IMR-90 (cell line): Measurements from ENCODE around the gene AATF. TPM values are rescaled to one million over a fixed set of nuclear protein-coding genes. Genes with fewer than 3 reads are reported as not detected.

Experiments used
- ATAC-seq: fragments of 200-7000 bp; cut with Tn5 transposase; 2 replicates; pipeline ENCODE4 v1.9.1; 2020; ENCODE audit warnings: low read depth, mild to moderate bottlenecking, moderate library complexity
- BruUV-seq: library from RNA; stranded (reverse); fragments of 400-500 nt; replicated peaks from 2 replicates; lab custom pipeline; 2021; lab: Mats Ljungman, UMichigan
- CTCF ChIA-PET: fragments of 300-600 bp; formaldehyde crosslinking; extraction: SDS; loops from one replicate; lab custom pipeline; 2021; ENCODE audit warnings: antibody characterized with exemption; lab: Yijun Ruan, JAX
- POLR2A ChIA-PET: fragments of 300-600 bp; sonication (Branson Sonifier 250); formaldehyde crosslinking; loops from one replicate; lab custom pipeline; 2022; ENCODE audit warnings: antibody characterized with exemption; ENCODE audit not compliant: unreplicated experiment; lab: Charles Lee
- DNase-seq: peaks from one replicate; pipeline ENCODE4 v3.0.0; 2013
- H2AFZ ChIP-seq: replicated peaks from 2 replicates; pipeline ENCODE3; 2013; ENCODE audit warnings: low read length, mild to moderate bottlenecking; ENCODE audit not compliant: poor library complexity
- H2AK5ac ChIP-seq: 2 replicates; pipeline ENCODE4 v1.6.1; 2013; ENCODE audit warnings: low read depth, low read length, inconsistent platforms
- H2AK9ac ChIP-seq: replicated peaks from 2 replicates; pipeline ENCODE3; 2013; ENCODE audit warnings: mild to moderate bottlenecking, low read depth, low read length, moderate library complexity; ENCODE audit not compliant: poor library complexity
- H2BK120ac ChIP-seq: 2 replicates; pipeline ENCODE4 v1.6.1; 2013; ENCODE audit warnings: low read depth, low read length, inconsistent platforms
- H2BK15ac ChIP-seq: 3 replicates; pipeline ENCODE4 v1.6.1; 2013; ENCODE audit warnings: low read depth, low read length, inconsistent platforms
- H2BK20ac ChIP-seq: 2 replicates; pipeline ENCODE4 v1.6.1; 2013; ENCODE audit warnings: low read depth, mild to moderate bottlenecking, inconsistent platforms, low read length, moderate library complexity
- H2BK5ac ChIP-seq: 2 replicates; pipeline ENCODE4 v1.6.1; 2013; ENCODE audit warnings: mild to moderate bottlenecking, low read depth, low read length, inconsistent platforms; ENCODE audit not compliant: poor library complexity, severe bottlenecking
- H3K14ac ChIP-seq: replicated peaks from 2 replicates; pipeline ENCODE4 v1.6.1; 2013; ENCODE audit warnings: low read depth, low read length, inconsistent platforms
- H3K18ac ChIP-seq: 2 replicates; pipeline ENCODE4 v1.6.1; 2013; ENCODE audit warnings: low read depth, low read length, control low read depth
- H3K23ac ChIP-seq: 2 replicates; pipeline ENCODE4 v1.6.1; 2013; ENCODE audit warnings: low read depth, low read length, inconsistent platforms
- H3K27ac ChIP-seq: 2 replicates; pipeline ENCODE4 v1.5.1; 2013; ENCODE audit warnings: mild to moderate bottlenecking, control low read depth, low read length; ENCODE audit not compliant: insufficient read depth
- H3K27me3 ChIP-seq: 2 replicates; pipeline ENCODE4 v1.6.1; 2013; ENCODE audit warnings: low read length; ENCODE audit not compliant: control insufficient read depth, insufficient read depth
- H3K36me3 ChIP-seq: 2 replicates; pipeline ENCODE4 v1.6.1; 2013; ENCODE audit warnings: low read length, mixed read lengths; ENCODE audit not compliant: control insufficient read depth, insufficient read depth
- H3K4ac ChIP-seq: 2 replicates; pipeline ENCODE4 v1.6.1; 2013; ENCODE audit warnings: low read depth, low read length, inconsistent platforms
- H3K4me1 ChIP-seq: 2 replicates; pipeline ENCODE4 v1.6.1; 2013; ENCODE audit warnings: low read length, mixed read lengths; ENCODE audit not compliant: control insufficient read depth, insufficient read depth
- H3K4me2 ChIP-seq: 2 replicates; pipeline ENCODE4 v1.6.1; 2013; ENCODE audit warnings: low read depth, mild to moderate bottlenecking, control low read depth, low read length, moderate library complexity
- H3K4me3 ChIP-seq: 2 replicates; pipeline ENCODE4 v1.5.1; 2013; ENCODE audit warnings: low read depth, mild to moderate bottlenecking, control low read depth, low read length, moderate library complexity; ENCODE audit not compliant: insufficient read depth
- H3K56ac ChIP-seq: 2 replicates; pipeline ENCODE4 v1.6.1; 2013; ENCODE audit warnings: low read length, inconsistent platforms; ENCODE audit not compliant: insufficient read depth; ENCODE audit errors: extremely low read depth
- H3K79me1 ChIP-seq, 2 experiments: 2 replicates each; pipeline ENCODE4 v1.6.1; 2013; ENCODE audit warnings: low read length in 2 of 2, inconsistent platforms in 1 of 2, low read depth in 1 of 2
- H3K9ac ChIP-seq: 2 replicates; pipeline ENCODE4 v1.6.1; 2013; ENCODE audit warnings: low read depth, low read length, control low read depth
- H3K9me1 ChIP-seq: 2 replicates; pipeline ENCODE4 v1.6.1; 2013; ENCODE audit warnings: low read length, inconsistent platforms; ENCODE audit not compliant: insufficient read depth
- H3K9me3 ChIP-seq: 2 replicates; pipeline ENCODE4 v1.6.1; 2013; ENCODE audit warnings: low read length; ENCODE audit not compliant: control insufficient read depth, insufficient read depth
- H4K20me1 ChIP-seq: 2 replicates; pipeline ENCODE4 v1.6.1; 2013; ENCODE audit warnings: low read length, inconsistent platforms; ENCODE audit not compliant: insufficient read depth
- H4K5ac ChIP-seq: 2 replicates; pipeline ENCODE4 v1.6.1; 2013; ENCODE audit warnings: mild to moderate bottlenecking, low read depth, low read length, control low read depth
- H4K8ac ChIP-seq, 2 experiments: 2 replicates each; pipeline ENCODE4 v1.6.1; 2013; ENCODE audit warnings: low read depth in 2 of 2, low read length in 2 of 2, control low read depth in 1 of 2, inconsistent platforms in 1 of 2
- H4K91ac ChIP-seq: 2 replicates; pipeline ENCODE4 v1.6.1; 2013; ENCODE audit warnings: low read depth, low read length, inconsistent platforms; ENCODE audit not compliant: insufficient read depth
- BHLHE40 ChIP-seq: fragments of 150-350 bp; IDR thresholded peaks from 2 replicates; pipeline ENCODE4 v1.6.1; 2016; ENCODE audit warnings: mild to moderate bottlenecking, low read depth, low read length
- CEBPB ChIP-seq: IDR thresholded peaks from 2 replicates; pipeline ENCODE4 v1.6.1; 2012; ENCODE audit warnings: low read depth, low read length, improper control_type of control experiment
- CHD1 ChIP-seq: IDR thresholded peaks from 2 replicates; pipeline ENCODE4 v1.6.1; 2012; ENCODE audit warnings: low read depth, low read length, improper control_type of control experiment
- FOS ChIP-seq: fragments of 150-350 bp; IDR thresholded peaks from 2 replicates; pipeline ENCODE4 v1.6.1; 2016; ENCODE audit warnings: low read depth, low read length
- MAFK ChIP-seq: IDR thresholded peaks from 2 replicates; pipeline ENCODE4 v1.6.1; 2012; ENCODE audit warnings: low read depth, low read length, improper control_type of control experiment
- MAZ ChIP-seq: IDR thresholded peaks from 2 replicates; pipeline ENCODE4 v1.6.1; 2012; ENCODE audit warnings: low read depth, mild to moderate bottlenecking, low read length, improper control_type of control experiment, moderate library complexity, borderline replicate concordance
- MXI1 ChIP-seq: IDR thresholded peaks from 2 replicates; pipeline ENCODE4 v1.6.1; 2012; ENCODE audit warnings: low read depth, mild to moderate bottlenecking, low read length, moderate library complexity, borderline replicate concordance
- NFE2L2 ChIP-seq: fragments of 150-350 bp; IDR thresholded peaks from 2 replicates; pipeline ENCODE4 v1.6.1; 2016; ENCODE audit warnings: low read depth, mild to moderate bottlenecking, low read length
- POLR2A ChIP-seq: IDR thresholded peaks from 2 replicates; pipeline ENCODE4 v1.6.1; 2012; ENCODE audit warnings: mild to moderate bottlenecking, low read depth, low read length
- RAD21 ChIP-seq: IDR thresholded peaks from 2 replicates; pipeline ENCODE4 v1.6.1; 2012; ENCODE audit warnings: low read length, improper control_type of control experiment
- RCOR1 ChIP-seq: IDR thresholded peaks from 2 replicates; pipeline ENCODE4 v1.6.1; 2012; ENCODE audit warnings: mild to moderate bottlenecking, low read length, improper control_type of control experiment; ENCODE audit not compliant: insufficient replicate concordance
- RFX5 ChIP-seq: IDR thresholded peaks from 2 replicates; pipeline ENCODE4 v1.8.0; 2012; ENCODE audit warnings: low read depth, mild to moderate bottlenecking, low read length, moderate library complexity
- SMC3 ChIP-seq: fragments of 150-350 bp; IDR thresholded peaks from 2 replicates; pipeline ENCODE4 v1.6.1; 2016; ENCODE audit warnings: low read depth, mild to moderate bottlenecking, antibody characterized with exemption, low read length, moderate library complexity
- WGBS, 2 experiments: methylation state at CpG; one replicate each; pipeline versions ENCODE4 v1.1.5 to v1.1.7; 2013; ENCODE audit warnings: missing lambda C conversion rate in 2 of 2; ENCODE audit not compliant: insufficient read length in 1 of 2; ENCODE audit errors: extremely low coverage in 2 of 2; 5-methylcytosine and 5-hydroxymethylcytosine counted together
- dilution Hi-C: fragments of 300-500 bp; cut with HindIII; formaldehyde crosslinking; loops from one replicate; pipeline ENCODE4 v1.14.3; 2018; ENCODE audit warnings: low sequenced_read_pairs; ENCODE audit not compliant: unreplicated experiment
- in situ Hi-C: fragments of 300-500 bp; cut with MboI; formaldehyde crosslinking; loops from 3 replicates; pipeline ENCODE4 v1.14.3; 2019; ENCODE audit warnings: low sequenced_read_pairs, inconsistent platforms, mixed read lengths
- intact Hi-C: fragments of 100-400 bp; cut with micrococcal nuclease; formaldehyde crosslinking; loops from 2 replicates; pipeline ENCODE4 v1.10.0; 2022
- polyA plus RNA-seq, 3 experiments: library from polyadenylated mRNA; depleted of rRNA; stranded (reverse); fragments of >200 nt; gene quantifications; 2 replicates each; pipeline ENCODE4 v1.2.3, GENCODE V29; 2012; ENCODE audit warnings: low replicate concordance in 1 of 3
- total RNA-seq: library from RNA; depleted of rRNA; stranded (reverse); fragments of >200 nt; gene quantifications from 2 replicates; pipeline ENCODE4 v1.2.3, GENCODE V29; 2012
- TF ChIP-seq, protein P1 (sequence below): fragments of 150-350 bp; IDR thresholded peaks from 2 replicates; pipeline ENCODE4 v1.6.1; 2017; ENCODE audit warnings: mild to moderate bottlenecking, antibody characterized with exemption, low read length, low read depth
- TF ChIP-seq, protein P2 (sequence below): fragments of 150-350 bp; IDR thresholded peaks from 2 replicates; pipeline ENCODE4 v1.6.1; 2016; ENCODE audit warnings: low read depth, mild to moderate bottlenecking, low read length, moderate library complexity, borderline replicate concordance
- TF ChIP-seq, protein P3 (sequence below): conservative IDR thresholded peaks from 2 replicates; pipeline ENCODE4 v1.5.1; 2012; ENCODE audit warnings: mild to moderate bottlenecking, low read depth, low read length, improper control_type of control experiment

AATF gene
- total and polyA plus RNA-seq, 2 of the 4 experiments (the other 2 are of a cell fraction): 21.0 to 34.8 TPM

DNA sequence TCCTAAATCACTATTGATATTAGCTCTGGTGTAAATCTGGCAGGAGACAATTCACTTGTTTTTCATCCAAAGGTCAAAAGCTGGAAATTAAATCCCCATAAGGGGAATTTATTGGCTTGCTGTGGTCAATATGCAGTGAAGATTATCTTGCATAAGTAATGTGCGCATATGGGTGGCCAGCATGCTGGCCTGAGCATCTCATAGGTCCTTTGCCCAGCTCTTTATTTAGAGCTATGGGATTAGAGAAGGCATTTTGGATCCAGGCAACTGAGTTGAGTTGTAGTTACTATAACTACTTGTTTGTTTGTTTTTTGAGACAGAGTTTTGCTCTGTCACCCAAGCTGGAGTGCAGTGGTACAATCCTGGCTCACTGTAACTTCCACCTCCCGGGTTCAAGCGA lies 110.7 kb downstream of the AATF start:
- Histone ChIP-seq H3K23ac (no peak overlapping the region), H2AK5ac (no peak overlapping the region), H3K9me1 (no peaks in the 10 kb centered on the region; the same call in 1 of the 2 replicates), H2AFZ (no peak overlapping the region), H3K4me3 (no peak overlapping the region), H3K27me3 (peaks cover 6% of the 10 kb centered on the region), H3K56ac (no peak overlapping the region), H4K8ac (no peak overlapping the region), H4K20me1 (no peaks in the 10 kb centered on the region), H3K9ac (no peak overlapping the region), H2BK20ac (no peak overlapping the region), H3K4me2 (no peak overlapping the region), H2BK5ac (no peak overlapping the region), H3K4ac (no peak overlapping the region), H4K91ac (no peak overlapping the region), H3K9me3 (no peaks in the 10 kb centered on the region), H3K79me1 (no peaks in the 10 kb centered on the region), H2BK15ac (no peak overlapping the region), H4K5ac (no peak overlapping the region), H3K36me3 (peaks cover 7% of the 10 kb centered on the region), H3K27ac (no peak overlapping the region), H2BK120ac (no peak overlapping the region), H3K4me1 (peaks cover 3% of the 10 kb centered on the region; the same call in 1 of the 2 replicates), H3K18ac (no peak overlapping the region), H3K14ac (no peak overlapping the region), H2AK9ac (no peak overlapping the region)
- WGBS, 2 experiments: no CpG with 5 or more reads among the region's 3 CpGs
- no TSS peak for BruUV-seq
- intact Hi-C loops (no loop called here), in situ Hi-C loops (no loop called here), dilution Hi-C loops (loop anchor here (25.0 kb wide), 1 partner anchor 422 kb away; no protein-coding TSS in a partner anchor)
- CTCF ChIA-PET: interaction anchor here (2.0 kb wide), 1 partner anchor 12 kb away, joined by 8 read pairs; no protein-coding TSS in a partner anchor
- no peak for ATAC-seq
- DNase-seq: no peak
- POLR2A ChIA-PET: no interaction called here
- TF ChIP-seq, protein P1, sequence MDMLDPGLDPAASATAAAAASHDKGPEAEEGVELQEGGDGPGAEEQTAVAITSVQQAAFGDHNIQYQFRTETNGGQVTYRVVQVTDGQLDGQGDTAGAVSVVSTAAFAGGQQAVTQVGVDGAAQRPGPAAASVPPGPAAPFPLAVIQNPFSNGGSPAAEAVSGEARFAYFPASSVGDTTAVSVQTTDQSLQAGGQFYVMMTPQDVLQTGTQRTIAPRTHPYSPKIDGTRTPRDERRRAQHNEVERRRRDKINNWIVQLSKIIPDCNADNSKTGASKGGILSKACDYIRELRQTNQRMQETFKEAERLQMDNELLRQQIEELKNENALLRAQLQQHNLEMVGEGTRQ: no peak
- TF ChIP-seq RFX5 (no peak), MAFK (no peak), RCOR1 (no peak), BHLHE40 (no peak), NFE2L2 (no peak), RAD21 (no peak), MAZ (no peak), FOS (no peak), MXI1 (no peak), CHD1 (no peak), SMC3 (no peak), CEBPB (no peak), POLR2A (no peak)
- TF ChIP-seq, protein P2, sequence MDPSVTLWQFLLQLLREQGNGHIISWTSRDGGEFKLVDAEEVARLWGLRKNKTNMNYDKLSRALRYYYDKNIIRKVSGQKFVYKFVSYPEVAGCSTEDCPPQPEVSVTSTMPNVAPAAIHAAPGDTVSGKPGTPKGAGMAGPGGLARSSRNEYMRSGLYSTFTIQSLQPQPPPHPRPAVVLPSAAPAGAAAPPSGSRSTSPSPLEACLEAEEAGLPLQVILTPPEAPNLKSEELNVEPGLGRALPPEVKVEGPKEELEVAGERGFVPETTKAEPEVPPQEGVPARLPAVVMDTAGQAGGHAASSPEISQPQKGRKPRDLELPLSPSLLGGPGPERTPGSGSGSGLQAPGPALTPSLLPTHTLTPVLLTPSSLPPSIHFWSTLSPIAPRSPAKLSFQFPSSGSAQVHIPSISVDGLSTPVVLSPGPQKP: no peak
- TF ChIP-seq, protein P3, sequence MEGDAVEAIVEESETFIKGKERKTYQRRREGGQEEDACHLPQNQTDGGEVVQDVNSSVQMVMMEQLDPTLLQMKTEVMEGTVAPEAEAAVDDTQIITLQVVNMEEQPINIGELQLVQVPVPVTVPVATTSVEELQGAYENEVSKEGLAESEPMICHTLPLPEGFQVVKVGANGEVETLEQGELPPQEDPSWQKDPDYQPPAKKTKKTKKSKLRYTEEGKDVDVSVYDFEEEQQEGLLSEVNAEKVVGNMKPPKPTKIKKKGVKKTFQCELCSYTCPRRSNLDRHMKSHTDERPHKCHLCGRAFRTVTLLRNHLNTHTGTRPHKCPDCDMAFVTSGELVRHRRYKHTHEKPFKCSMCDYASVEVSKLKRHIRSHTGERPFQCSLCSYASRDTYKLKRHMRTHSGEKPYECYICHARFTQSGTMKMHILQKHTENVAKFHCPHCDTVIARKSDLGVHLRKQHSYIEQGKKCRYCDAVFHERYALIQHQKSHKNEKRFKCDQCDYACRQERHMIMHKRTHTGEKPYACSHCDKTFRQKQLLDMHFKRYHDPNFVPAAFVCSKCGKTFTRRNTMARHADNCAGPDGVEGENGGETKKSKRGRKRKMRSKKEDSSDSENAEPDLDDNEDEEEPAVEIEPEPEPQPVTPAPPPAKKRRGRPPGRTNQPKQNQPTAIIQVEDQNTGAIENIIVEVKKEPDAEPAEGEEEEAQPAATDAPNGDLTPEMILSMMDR: no peak
